ENCODE data around the gene HKDC1.

HKDC1 gene

DNA sequence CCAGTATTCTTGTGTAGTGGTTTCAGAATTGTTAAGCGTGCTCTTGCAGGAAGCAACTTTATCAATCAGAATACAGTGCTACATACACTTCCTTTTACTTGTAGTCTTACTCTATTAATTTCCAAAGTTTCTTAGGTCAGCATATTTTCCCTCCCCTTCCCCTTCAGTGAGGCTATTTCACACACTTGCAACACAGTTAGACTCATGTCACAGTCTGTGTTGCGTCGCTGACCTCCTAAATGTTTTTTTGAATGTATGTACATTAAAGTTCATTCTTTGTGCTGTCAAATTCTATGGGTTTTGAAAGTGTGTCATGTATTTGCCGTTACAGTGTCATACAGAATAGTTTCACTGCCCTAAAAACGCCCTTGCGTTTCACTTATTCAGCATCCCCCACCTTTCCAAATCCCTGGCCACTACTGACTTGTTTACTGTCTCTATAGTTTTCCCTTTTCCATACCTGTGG is 5.4 kb upstream of the HKDC1 start:
- in situ Hi-C loops (cut with HindIII; ENCODE audit: low pct_ligation_motif_present, low pct_unique_long_range_greater_than_20kb, low sequenced_read_pairs) = no loop called here
- no peak for DNase-seq

GRCh38 chr10:69215405-69216171 is 4.5 kb upstream of the HKDC1 start:
- DNase-seq = no peak
- in situ Hi-C loops (cut with HindIII; ENCODE audit: low pct_ligation_motif_present, low pct_unique_long_range_greater_than_20kb, low sequenced_read_pairs) = no loop called here

DNA sequence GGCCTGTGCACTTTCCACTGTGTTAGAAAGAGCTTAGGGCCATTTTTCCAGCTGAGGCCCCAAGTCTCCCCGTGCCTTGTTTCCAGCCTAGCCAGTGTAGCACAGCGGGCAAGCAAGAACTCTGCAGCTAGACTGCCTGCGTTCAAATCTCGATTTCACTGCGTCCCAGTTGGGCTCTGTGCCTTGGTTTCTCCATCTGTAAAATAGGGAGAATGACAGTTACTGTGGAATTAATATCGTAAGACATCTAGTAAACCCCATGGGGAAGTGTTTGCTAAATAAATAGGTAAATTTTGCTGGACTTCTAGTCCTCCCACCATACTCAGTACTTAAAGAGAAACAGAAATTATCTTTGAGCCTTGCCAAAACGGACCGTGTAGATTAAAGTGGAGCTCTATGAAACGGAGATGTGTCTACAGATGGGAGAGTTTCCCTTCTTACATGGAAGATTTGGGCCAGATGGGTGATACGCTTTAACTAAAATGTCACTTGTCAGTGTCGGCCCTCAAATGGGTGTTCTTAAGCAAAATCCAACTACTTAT is 3.5 kb upstream of the HKDC1 start:
- no peak for DNase-seq
- in situ Hi-C loops (cut with HindIII; ENCODE audit: low pct_ligation_motif_present, low pct_unique_long_range_greater_than_20kb, low sequenced_read_pairs) = no loop called here

DNA sequence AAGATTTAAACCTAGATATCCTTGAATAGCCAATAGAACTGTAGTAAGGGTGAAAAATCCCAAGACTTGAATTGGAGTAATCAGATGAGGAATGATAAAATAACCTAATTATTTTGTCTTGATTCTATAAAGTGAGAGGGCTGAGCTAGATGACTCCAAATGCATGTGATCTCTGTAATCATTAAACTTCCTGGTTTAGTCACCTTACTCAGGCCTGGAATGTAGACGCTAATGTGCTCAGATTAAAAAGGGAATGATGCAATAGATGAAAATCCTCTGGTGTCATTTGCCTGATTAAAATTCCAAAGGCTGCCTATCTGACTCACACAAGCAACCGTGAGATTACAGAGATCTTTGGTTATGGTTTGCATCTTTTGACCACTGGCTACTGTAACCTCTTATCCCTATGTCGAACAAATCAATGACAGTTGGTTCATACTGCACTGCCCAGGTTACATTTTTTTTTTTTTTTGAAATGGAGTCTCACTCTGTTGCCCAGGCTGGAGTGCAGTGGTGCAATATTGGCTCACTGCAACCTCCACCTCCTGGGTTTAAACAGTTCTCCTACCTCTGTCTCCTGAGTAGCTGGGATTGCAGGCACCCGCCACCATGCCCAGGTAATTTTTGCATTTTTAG is 2.9 kb upstream of the HKDC1 start:
- peak; percentile 99 for DNase-seq

GRCh38 chr10:69218831-69219230 is 1.3 kb upstream of the HKDC1 start:
- in situ Hi-C loops (cut with HindIII; ENCODE audit: low pct_ligation_motif_present, low pct_unique_long_range_greater_than_20kb, low sequenced_read_pairs) = no loop called here
- no peak for DNase-seq

More for the DNA sequence above, 2.9 kb upstream of the HKDC1 start:
- in situ Hi-C loops (cut with HindIII; ENCODE audit: low pct_ligation_motif_present, low pct_unique_long_range_greater_than_20kb, low sequenced_read_pairs) = no loop called here

DNA sequence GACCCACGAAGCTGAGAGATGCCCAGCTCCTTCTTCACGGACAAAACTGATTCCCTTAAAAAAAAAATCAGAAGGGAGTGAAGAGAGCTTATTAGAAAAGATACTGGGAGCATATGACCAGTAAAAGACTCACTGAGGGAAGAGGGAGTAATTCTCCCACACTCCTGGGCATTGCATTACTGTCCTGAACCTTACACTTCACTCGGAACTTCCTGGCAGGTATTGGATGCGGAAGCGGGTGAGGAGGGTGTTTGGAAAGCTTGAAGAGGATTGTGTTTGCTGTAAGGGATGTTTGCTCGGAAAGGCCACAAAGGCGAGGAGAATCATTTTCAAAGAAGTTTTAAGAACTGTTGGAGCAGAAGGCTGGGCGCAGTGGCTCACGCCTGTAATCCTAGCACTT is 375 bp downstream of the HKDC1 start:
- peak; percentile 49 for DNase-seq
- in situ Hi-C loops (cut with HindIII; ENCODE audit: low pct_ligation_motif_present, low pct_unique_long_range_greater_than_20kb, low sequenced_read_pairs) = no loop called here

DNA sequence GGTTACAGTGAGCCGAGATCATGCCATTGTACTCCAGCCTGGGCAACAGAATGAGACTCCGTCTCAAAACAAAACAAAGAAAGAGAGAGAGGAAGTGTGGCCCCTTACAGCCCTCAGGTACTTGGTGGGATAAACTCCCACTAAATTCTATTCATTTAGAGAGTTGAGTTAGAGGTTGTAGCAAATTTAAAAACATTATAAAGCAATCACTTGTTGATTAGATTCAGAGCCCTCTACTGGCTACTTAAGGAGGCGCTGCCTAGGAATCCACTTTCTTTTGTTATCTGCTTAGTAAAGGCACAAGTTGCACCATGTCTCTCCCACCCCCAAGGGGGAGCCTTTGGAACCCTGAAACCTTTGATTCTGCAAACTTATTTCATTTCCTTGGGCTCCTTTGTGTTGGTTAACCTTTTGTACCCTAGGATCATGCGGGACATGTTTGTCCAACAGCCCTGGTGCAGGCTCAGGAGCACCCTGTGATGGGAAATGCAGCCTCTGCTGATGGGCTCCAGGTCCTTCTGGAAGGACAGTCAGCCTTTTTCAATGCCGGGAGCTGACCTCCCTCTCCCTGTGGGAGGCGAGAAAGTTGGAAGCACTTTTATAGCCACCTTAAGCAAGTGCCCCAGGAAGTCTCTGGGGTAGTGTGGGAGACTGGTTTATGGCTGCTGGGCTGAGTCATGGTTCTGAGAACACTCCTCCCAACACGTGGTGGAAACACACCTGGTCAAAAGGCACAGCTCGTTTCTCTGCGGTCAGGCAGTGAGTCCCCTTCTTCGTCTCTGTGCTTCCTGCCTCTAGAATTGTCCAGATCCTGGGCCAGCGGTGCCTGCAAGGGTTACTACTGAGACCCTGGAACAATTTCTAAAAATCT is 2.3 kb downstream of the HKDC1 start:
- peak; percentile 84 for DNase-seq
- in situ Hi-C loops (cut with HindIII; ENCODE audit: low pct_ligation_motif_present, low pct_unique_long_range_greater_than_20kb, low sequenced_read_pairs) = no loop called here

GRCh38 chr10:69223028-69223342 is 2.9 kb downstream of the HKDC1 start:
- in situ Hi-C loops (cut with HindIII; ENCODE audit: low pct_ligation_motif_present, low pct_unique_long_range_greater_than_20kb, low sequenced_read_pairs) = no loop called here

GRCh38 chr10:69224862-69225657 is 4.9 kb downstream of the HKDC1 start:
- no peak for DNase-seq
- in situ Hi-C loops (cut with HindIII; ENCODE audit: low pct_ligation_motif_present, low pct_unique_long_range_greater_than_20kb, low sequenced_read_pairs) = no loop called here

More at GRCh38 chr10:69223028-69223342, 2.9 kb downstream of the HKDC1 start:
- no peak for DNase-seq

GRCh38 chr10:69225681-69226080 is 5.5 kb downstream of the HKDC1 start:
- no peak for DNase-seq
- in situ Hi-C loops (cut with HindIII; ENCODE audit: low pct_ligation_motif_present, low pct_unique_long_range_greater_than_20kb, low sequenced_read_pairs) = no loop called here

GRCh38 chr10:69226919-69227450 is 6.9 kb downstream of the HKDC1 start:
- DNase-seq = no peak
- in situ Hi-C loops (cut with HindIII; ENCODE audit: low pct_ligation_motif_present, low pct_unique_long_range_greater_than_20kb, low sequenced_read_pairs) = no loop called here

DNA sequence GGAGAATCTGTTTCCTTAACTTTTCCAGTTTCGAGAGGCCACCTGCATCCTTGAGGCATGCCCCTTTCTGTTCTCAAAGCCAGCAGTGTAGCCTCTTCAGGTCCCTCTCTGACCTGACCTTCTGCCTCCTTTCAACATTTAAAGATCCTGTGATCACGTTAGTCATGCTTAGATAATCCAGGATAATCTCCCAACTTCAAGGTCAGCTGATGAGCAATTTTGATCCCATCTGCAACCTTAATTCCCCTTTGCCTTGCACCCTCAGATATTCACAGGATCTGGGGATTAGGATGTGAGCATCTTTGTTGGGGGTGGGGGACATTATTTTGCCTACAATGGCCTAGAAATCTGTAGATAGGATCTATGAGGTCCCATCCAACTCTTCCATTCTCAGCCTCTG is 8.0 kb downstream of the HKDC1 start:
- in situ Hi-C loops (cut with HindIII; ENCODE audit: low pct_ligation_motif_present, low pct_unique_long_range_greater_than_20kb, low sequenced_read_pairs) = no loop called here
- DNase-seq = no peak

DNA sequence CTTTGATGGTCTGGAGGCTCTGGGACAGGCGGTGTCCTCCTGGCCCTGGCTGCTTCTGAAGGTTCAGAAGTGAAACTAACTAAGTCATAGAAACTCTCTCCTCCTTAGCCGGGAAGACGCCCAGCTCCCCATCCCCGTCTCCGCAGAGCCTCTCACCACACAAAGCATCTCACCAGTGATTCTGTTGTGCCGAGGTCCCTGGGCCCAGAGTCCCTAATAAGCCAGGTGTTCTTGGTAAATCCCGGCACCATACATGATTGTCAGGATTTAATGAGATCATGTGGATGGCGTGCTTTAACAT is 9.4 kb downstream of the HKDC1 start:
- in situ Hi-C loops (cut with HindIII; ENCODE audit: low pct_ligation_motif_present, low pct_unique_long_range_greater_than_20kb, low sequenced_read_pairs) = no loop called here
- DNase-seq = no peak

- in situ Hi-C loops (cut with HindIII; ENCODE audit: low pct_ligation_motif_present, low pct_unique_long_range_greater_than_20kb, low sequenced_read_pairs) = no loop called here
- DNase-seq = no peak
These were observed 10.0 kb downstream of the HKDC1 start for GRCh38 chr10:69230128-69230527.

DNA sequence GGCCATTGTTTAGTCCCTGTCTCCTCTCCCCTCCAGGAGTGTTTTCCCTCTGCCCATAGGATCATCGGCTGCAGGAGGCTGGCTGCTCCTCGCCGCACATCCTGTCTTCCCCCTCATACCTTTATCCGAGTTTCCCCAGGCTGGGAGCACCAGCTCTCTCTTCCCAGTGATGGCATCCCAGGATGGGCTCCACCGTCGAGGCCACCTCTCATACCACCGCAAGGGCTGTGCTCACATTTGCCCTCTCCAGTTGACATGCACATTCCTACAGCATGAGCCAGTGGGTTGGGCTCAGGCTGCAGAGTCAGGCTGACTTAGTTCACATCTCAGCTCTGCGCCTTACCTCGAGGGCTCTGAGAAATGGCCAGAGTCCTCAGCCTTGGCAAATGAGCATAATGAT is 12.1 kb downstream of the HKDC1 start:
- in situ Hi-C loops (cut with HindIII; ENCODE audit: low pct_ligation_motif_present, low pct_unique_long_range_greater_than_20kb, low sequenced_read_pairs) = no loop called here
- peak; percentile 84 for DNase-seq

DNA sequence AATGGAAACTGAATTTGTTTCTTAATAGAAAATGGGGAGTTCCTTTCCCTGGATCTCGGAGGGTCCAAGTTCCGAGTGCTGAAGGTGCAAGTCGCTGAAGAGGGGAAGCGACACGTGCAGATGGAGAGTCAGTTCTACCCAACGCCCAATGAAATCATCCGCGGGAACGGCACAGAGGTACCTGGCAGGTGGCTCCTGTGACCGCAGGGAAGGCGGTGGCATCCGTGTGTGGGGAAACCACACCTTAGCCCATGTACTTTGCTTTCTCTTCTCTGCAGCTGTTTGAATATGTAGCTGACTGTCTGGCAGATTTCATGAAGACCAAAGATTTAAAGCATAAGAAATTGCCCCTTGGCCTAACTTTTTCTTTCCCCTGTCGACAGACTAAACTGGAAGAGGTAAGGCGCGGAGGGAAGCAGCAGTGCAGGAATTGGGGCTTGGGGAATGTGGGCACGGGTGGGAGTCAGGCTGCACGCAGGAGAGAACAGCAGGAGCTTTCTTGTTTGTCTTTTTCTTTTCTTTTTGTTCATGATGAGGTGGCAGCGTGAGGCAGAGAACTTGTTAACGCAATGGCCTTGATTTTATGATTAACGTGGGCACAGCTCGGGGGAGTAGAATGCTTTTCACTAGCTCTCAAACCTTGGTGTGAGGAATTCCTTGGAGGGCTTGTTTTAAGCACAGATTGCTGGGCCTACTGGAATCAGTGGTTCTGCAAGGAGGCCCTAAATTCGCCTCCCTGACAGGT is 12.8 kb downstream of the HKDC1 start:
- in situ Hi-C loops (cut with HindIII; ENCODE audit: low pct_ligation_motif_present, low pct_unique_long_range_greater_than_20kb, low sequenced_read_pairs) = no loop called here
- no peak for DNase-seq

- no peak for DNase-seq
- in situ Hi-C loops (cut with HindIII; ENCODE audit: low pct_ligation_motif_present, low pct_unique_long_range_greater_than_20kb, low sequenced_read_pairs) = no loop called here
These were observed 14.3 kb downstream of the HKDC1 start for GRCh38 chr10:69234447-69234846.

All from ACHN (cell line).